GM10248 (cell line): Measurements from ENCODE around the gene CNTNAP2.
"Not testable (repeated sequence)": the region's sequence is repeated elsewhere in the genome, so short reads cannot be mapped to it uniquely, and the experiment has no call there.

ENCODE experiments used
- CTCF ChIA-PET: fragments of 300-600 bp; sonication (Branson Sonifier 250); formaldehyde crosslinking; extraction: SDS; loops from one replicate; lab custom pipeline; 2021; ENCODE audit warnings: antibody characterized with exemption; lab: Yijun Ruan, JAX
- POLR2A ChIA-PET: fragments of 350-650 bp; sonication (Branson Sonifier 250); formaldehyde crosslinking; extraction: SDS; loops from one replicate; lab custom pipeline; 2020; ENCODE audit warnings: antibody characterized with exemption; lab: Yijun Ruan, JAX
- DNase-seq: peaks from one replicate; pipeline ENCODE4 v3.0.0; 2012; ENCODE audit errors: extremely low spot score
- TF ChIP-seq, protein P1 (sequence below): IDR thresholded peaks from 2 replicates; pipeline ENCODE4 v1.5.1; 2012; ENCODE audit warnings: mild to moderate bottlenecking, low read depth; ENCODE audit errors: extremely low read depth, missing control alignments, control extremely low read depth

The CNTNAP2 gene

DNA sequence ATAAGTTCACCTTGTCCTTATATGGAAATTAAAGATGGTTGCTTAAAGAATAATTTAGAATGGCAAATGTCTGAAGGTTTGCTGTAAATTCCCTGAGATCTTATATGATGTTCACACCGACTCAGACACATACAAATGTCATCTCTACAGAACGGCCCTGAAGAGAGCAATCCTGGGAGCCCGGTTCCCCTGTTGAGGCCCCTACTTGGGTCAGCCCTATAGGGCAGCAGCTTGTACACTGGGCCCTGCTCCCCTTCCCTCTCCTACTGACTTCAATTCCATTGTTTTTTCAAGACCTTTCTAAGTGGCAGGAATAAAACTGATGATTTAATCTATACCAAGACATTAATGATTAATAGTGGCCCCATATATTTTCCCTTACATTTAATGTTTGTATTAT lies 1660.7 kb downstream of the CNTNAP2 start:
- ChIA-PET CTCF (no interaction called here), POLR2A (no interaction called here)
- DNase-seq, result no peak
- TF ChIP-seq, protein P1, sequence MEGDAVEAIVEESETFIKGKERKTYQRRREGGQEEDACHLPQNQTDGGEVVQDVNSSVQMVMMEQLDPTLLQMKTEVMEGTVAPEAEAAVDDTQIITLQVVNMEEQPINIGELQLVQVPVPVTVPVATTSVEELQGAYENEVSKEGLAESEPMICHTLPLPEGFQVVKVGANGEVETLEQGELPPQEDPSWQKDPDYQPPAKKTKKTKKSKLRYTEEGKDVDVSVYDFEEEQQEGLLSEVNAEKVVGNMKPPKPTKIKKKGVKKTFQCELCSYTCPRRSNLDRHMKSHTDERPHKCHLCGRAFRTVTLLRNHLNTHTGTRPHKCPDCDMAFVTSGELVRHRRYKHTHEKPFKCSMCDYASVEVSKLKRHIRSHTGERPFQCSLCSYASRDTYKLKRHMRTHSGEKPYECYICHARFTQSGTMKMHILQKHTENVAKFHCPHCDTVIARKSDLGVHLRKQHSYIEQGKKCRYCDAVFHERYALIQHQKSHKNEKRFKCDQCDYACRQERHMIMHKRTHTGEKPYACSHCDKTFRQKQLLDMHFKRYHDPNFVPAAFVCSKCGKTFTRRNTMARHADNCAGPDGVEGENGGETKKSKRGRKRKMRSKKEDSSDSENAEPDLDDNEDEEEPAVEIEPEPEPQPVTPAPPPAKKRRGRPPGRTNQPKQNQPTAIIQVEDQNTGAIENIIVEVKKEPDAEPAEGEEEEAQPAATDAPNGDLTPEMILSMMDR, result no peak

- TF ChIP-seq, protein P1, result no peak
- DNase-seq, result no peak
- ChIA-PET CTCF (no interaction called here), POLR2A (no interaction called here)
Observed at GRCh38 chr7:147779949-147780348, 1663.3 kb downstream of the CNTNAP2 start.

- CTCF ChIA-PET, result interaction anchor here (0.6 to 1.8 kb wide), 3 partner anchors 10 to 38 kb away, joined by 3 to 4 read pairs (median 3); no protein-coding TSS in a partner anchor
- TF ChIP-seq, protein P1, result no peak
- POLR2A ChIA-PET, result no interaction called here
- no peak for DNase-seq
Observed at GRCh38 chr7:147796581-147796980, 1680.0 kb downstream of the CNTNAP2 start.

- DNase-seq, result no peak
- TF ChIP-seq, protein P1, result no peak
- ChIA-PET POLR2A (no interaction called here), CTCF (no interaction called here)
Observed at GRCh38 chr7:147798001-147798400, 1681.4 kb downstream of the CNTNAP2 start.

DNA sequence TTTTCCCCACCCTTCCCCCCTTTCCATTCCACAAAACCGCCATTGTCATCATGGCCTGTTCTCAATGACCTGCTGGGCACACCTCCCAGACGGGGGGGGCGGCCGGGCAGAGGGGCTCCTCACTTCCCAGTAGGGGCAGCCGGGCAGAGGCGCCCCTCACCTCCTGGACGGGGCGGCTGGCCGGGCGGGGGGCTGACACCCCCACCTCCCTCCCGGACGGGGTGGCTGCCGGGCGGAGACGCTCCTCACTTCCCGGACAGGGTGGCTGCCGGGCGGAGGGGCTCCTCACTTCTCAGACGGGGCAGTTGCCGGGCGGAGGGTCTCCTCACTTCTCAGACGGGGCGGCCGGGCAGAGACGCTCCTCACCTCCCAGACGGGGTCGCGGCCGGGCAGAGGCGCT lies 1685.2 kb downstream of the CNTNAP2 start:
- CTCF ChIA-PET, POLR2A ChIA-PET: not testable (repeated sequence)

GRCh38 chr7:147803151-147803550 lies 1686.5 kb downstream of the CNTNAP2 start:
- CTCF ChIA-PET, result no interaction called here
- POLR2A ChIA-PET, result no interaction called here
- TF ChIP-seq, protein P1, result no peak
- DNase-seq, result no peak

More for the DNA sequence above, 1685.2 kb downstream of the CNTNAP2 start:
- DNase-seq, result not testable (repeated sequence)

DNA sequence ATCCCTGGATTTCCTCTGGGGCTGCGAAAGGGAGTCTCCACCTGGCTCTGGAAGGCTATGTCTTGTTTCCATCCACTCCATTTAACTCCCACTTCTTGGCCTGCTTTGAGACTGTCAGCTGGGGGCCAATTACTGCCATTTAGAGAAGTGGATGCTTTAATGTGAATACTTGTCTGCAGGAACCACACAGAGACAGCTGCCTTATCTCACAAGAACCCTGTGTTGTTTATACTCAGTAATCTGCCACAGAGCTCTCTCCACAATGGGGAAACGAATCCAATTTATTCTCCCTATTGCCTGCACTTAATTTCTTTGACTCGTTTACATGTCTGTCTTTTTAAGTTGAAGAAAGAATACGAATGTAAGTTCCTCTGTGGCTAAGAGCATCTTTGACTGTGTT lies 1687.0 kb downstream of the CNTNAP2 start:
- no peak for DNase-seq
- CTCF ChIA-PET, result no interaction called here
- POLR2A ChIA-PET, result no interaction called here
- TF ChIP-seq, protein P1, result no peak
